NCI-H1417 treated with DMSO at 0.1 percent for 48 hours (cell line): ENCODE results near the gene TJP3.

Experiments used
- DNase-seq: peaks from one replicate; lab custom pipeline; 2025; lab: John Stamatoyannopoulos, UW

Gene TJP3

DNA sequence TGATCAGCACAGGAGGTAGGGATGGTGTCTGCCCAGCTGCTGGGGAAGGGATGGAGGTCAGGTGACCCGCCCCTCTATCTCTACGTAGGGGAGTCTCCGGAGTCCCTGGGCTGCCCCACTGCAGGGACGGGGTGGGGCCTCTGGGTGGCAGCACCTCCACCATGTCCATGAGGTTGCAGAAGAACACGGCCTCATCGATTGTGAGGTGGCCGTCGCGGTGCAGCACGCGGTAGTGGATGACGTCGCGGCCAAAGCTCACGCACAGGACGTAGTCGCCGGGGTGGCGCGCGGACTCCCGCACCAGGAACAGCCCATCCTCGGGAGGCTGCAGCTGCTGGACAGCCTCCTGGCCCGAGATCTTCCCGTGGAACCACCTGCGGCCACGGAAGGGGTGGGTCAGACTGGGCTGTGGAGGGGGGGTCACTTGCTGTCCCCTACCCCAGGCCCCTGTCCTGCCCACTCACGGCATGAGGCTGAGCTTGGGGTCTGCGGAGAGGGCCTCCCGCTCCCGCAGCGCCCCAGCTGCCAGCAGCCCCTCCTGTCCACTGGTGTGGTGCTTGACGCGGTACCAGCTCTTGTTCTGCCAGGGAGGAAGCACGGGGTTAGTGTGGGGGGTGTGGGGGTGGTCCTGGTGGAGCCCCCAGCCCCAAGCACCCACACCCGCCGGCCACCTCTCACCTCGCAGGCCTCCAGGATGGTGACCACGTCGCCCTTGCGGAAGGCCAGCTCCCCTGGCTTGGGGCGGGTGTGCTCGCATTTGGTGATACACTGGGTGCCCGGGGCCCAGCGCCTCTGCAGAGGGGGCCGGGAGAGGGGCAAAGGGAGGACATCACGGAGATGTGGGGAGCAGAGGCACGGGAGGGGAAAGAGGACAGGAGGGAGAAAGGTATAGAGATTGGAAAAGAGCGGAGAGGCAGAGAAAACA, 75.7 kb downstream of the TJP3 start:
- DNase-seq, result no peak

GRCh38 chr19:3784607-3785450, 76.6 kb downstream of the TJP3 start:
- DNase-seq, result no peak

GRCh38 chr19:3785451-3785937, 77.3 kb downstream of the TJP3 start:
- no peak for DNase-seq

DNA sequence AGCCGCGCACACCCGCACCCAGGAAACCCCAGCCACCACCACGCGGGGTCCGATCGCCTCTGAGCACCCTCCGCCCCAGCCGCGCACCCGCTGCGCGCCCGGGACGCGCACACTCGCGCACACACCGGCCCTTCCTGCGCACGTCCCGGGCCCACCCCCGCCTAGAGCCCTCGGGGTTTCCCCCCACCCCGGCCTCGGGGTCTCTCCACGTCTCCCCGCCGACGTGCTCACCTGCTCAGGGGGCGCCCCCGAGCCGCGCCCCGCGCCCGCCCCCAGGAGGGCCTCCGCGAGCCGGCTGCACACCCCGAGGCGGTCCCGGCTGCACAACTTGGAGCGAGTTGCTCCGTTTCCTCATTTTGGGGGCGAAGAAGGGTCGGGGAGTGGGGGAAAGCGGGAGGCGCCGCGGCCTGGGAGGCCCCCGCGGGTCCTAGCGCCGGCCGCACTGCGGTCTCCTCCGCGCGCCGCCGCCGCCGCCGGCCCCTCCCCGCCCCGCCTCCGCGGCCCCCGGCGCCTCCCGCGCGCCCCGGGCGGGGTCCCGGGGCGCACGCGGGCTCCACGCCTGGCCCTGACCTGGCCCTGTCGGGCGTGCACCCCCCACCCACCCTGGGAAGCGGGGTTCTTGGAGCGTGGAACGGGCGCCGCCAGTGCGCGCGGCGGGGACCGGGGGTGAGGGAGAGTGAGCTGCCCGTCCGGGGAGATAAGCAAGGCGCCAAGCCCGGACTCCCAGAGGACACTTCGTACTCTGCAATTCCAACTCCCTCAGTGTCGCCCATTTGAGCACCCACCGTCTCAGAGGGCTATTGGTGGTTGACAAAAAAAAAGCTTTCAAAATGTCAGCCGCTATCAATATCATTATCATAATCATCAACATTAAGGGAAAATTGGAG, 78.0 kb downstream of the TJP3 start, which contains the start of gene MATK:
TSS of gene MATK (minus strand) at position 444 of the 887 bp plus-strand sequence. CDS start 1,246 bp downstream, outside the sequence.
- no peak for DNase-seq

- no peak for DNase-seq
Measured at GRCh38 chr19:3788996-3789778, 81.0 kb downstream of the TJP3 start.

- DNase-seq, result no peak
Measured at GRCh38 chr19:3790209-3790734, 82.1 kb downstream of the TJP3 start.

DNA sequence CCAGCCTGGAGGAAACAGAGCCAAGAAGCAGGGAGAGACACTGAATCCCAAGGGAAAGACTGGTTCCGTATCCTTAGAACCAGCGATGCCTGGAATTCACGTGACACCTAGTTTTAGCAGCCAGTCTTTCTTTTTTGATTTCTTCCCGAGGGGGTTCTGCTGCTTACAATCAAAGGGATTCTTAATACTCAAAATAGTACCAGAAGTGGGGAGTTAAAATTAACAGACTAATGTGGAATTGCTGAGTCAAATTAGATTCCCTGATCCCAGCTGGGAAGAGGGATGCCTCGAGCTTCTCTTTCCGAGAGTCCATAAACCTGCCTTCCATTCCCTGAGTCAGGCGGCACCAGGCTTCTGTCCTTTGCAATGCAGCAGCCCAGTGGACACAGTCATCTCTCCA, 82.8 kb downstream of the TJP3 start:
- no peak for DNase-seq

- no peak for DNase-seq
Measured at GRCh38 chr19:3792114-3792513, 83.9 kb downstream of the TJP3 start.

DNA sequence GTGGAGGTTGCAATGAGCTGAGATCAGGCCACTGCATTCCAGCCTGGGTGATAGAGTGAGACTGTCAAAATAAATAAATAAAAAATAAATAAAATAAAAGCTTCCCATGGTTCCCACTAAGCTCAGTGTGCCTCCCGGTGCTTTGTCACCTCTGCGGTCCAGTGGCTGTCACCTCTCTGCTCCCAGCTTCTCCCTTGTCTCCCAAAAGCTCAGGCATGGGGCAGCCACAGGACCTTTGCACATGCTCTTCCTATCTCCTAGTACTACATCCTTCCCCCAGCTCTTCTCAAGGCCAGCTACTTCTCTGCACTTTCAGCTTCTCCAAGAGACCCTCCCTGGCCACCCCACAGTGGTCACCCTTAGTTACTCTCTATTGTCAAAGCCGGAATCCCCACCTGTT, 85.6 kb downstream of the TJP3 start:
- no peak for DNase-seq

GRCh38 chr19:3796358-3796757, 88.2 kb downstream of the TJP3 start:
- DNase-seq, result no peak

DNA sequence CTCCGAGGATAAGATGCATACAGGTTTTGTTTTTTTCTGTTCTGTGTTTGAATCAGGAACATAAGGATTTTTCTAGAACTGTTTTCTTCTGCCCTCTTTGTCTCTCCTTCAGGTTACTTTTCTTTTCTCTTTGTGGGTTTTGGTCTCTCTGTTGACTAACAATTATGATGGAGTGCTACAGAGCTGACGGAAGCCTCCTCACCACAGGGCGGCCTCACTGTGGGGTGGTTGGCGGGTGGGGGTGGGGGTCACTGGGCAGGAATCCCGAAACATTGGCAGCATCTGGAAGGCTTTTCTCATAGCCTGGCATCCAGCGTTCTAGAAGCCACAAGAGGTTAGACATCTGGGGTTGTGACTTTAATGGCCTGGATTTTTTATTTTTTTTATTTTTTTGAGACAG, 90.0 kb downstream of the TJP3 start:
- no peak for DNase-seq
